ENCODE measurements around the gene LRP8. TPM values are rescaled to one million over a fixed set of nuclear protein-coding genes. Genes with fewer than 3 reads are reported as not detected.

The LRP8 gene
- total RNA-seq, 1 experiment from 2014 or later = 28.6 TPM

GRCh38 chr1:53286955-53287354, 40.9 kb downstream of the LRP8 start:
- in situ Hi-C loops (cut with HindIII; ENCODE audit: low pct_unique_long_range_greater_than_20kb, low sequenced_read_pairs) (no loop called here), intact Hi-C loops (cut with micrococcal nuclease; ENCODE audit: unreplicated experiment) (no loop called here)
- Histone ChIP-seq H3K9me3 (ENCODE audit: control insufficient read depth, insufficient read depth, low read depth, low read length) (no peaks in the 10 kb centered on the region), H3K27ac (ENCODE audit: low read length) (no peak overlapping the region), H3K36me3 (ENCODE audit: control insufficient read depth, insufficient read depth, low read length) (no peaks in the 10 kb centered on the region), H3K4me1 (ENCODE audit: control insufficient read depth, insufficient read depth, low read length) (no peaks in the 10 kb centered on the region), H3K27me3 (ENCODE audit: control insufficient read depth, insufficient read depth, low read length) (no peaks in the 10 kb centered on the region), H3K4me3 (ENCODE audit: low read depth in 2 of 2, low read length in 2 of 2) (no peak overlapping the region)
- ChIA-PET CTCF (no interaction called here), POLR2A (interaction anchor here (0.6 kb wide), 1 partner anchor 63 kb away, joined by 3 read pairs; no protein-coding TSS in a partner anchor)
- no TSS peak for BruUV-seq (replicated peaks)
- ATAC-seq = no peak
- TF ChIP-seq, protein P1, sequence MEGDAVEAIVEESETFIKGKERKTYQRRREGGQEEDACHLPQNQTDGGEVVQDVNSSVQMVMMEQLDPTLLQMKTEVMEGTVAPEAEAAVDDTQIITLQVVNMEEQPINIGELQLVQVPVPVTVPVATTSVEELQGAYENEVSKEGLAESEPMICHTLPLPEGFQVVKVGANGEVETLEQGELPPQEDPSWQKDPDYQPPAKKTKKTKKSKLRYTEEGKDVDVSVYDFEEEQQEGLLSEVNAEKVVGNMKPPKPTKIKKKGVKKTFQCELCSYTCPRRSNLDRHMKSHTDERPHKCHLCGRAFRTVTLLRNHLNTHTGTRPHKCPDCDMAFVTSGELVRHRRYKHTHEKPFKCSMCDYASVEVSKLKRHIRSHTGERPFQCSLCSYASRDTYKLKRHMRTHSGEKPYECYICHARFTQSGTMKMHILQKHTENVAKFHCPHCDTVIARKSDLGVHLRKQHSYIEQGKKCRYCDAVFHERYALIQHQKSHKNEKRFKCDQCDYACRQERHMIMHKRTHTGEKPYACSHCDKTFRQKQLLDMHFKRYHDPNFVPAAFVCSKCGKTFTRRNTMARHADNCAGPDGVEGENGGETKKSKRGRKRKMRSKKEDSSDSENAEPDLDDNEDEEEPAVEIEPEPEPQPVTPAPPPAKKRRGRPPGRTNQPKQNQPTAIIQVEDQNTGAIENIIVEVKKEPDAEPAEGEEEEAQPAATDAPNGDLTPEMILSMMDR (IDR thresholded peaks at IDR 0.05) = no peak
- TF ChIP-seq POLR2AphosphoS5 (IDR thresholded peaks at IDR 0.05; ENCODE audit: low read depth, low read length) (no peak), SIN3A (IDR thresholded peaks at IDR 0.05; ENCODE audit: borderline replicate concordance, insufficient read depth, low read depth, low read length) (no peak), TCF7L2 (IDR thresholded peaks at IDR 0.05; ENCODE audit: low read depth, low read length) (no peak)
- TF ChIP-seq, protein P2, sequence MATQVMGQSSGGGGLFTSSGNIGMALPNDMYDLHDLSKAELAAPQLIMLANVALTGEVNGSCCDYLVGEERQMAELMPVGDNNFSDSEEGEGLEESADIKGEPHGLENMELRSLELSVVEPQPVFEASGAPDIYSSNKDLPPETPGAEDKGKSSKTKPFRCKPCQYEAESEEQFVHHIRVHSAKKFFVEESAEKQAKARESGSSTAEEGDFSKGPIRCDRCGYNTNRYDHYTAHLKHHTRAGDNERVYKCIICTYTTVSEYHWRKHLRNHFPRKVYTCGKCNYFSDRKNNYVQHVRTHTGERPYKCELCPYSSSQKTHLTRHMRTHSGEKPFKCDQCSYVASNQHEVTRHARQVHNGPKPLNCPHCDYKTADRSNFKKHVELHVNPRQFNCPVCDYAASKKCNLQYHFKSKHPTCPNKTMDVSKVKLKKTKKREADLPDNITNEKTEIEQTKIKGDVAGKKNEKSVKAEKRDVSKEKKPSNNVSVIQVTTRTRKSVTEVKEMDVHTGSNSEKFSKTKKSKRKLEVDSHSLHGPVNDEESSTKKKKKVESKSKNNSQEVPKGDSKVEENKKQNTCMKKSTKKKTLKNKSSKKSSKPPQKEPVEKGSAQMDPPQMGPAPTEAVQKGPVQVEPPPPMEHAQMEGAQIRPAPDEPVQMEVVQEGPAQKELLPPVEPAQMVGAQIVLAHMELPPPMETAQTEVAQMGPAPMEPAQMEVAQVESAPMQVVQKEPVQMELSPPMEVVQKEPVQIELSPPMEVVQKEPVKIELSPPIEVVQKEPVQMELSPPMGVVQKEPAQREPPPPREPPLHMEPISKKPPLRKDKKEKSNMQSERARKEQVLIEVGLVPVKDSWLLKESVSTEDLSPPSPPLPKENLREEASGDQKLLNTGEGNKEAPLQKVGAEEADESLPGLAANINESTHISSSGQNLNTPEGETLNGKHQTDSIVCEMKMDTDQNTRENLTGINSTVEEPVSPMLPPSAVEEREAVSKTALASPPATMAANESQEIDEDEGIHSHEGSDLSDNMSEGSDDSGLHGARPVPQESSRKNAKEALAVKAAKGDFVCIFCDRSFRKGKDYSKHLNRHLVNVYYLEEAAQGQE (IDR thresholded peaks at IDR 0.05; ENCODE audit: insufficient read depth in 1 of 2, low read depth in 2 of 2, low read length in 1 of 2) = no peak
- no peak for DNase-seq (ENCODE audit: low read depth, low spot score)

DNA sequence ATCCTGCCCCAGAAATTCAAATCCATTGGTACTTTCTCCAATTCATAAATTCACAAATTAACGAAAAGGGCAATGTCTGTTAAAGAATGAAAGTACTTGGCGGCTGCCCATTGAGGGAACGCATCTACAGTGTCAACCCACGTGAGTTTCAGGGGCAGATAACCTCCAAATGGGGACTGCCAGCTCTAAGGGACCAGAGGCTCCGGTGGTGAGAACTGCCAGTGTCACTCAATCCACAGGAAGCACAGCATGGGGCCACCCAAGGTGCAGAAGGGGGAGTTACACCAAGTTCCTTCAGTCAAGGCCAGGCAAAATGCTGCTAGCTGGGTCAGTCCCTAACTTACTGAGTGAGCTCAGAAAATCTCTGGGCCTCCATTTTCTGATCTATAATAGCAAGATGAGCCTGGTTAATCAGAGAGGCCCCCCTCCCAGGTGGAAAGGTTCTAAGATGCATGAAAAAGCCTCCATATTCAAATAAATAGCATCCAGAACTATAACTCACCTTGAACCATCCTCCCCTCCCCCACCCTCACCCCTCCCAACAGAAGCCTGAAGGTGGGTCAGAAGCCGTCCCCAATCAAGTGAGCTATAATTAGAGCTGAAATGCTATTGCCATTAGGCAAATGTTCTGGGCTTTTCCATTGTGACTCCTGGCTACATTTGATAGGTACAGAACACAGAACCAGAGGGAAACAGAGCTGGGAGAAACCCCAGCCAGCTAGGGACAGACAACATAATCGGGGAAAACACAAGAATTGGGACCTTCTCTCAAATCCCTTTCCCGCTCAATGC, 41.7 kb downstream of the LRP8 start:
- TF ChIP-seq TCF7L2 (IDR thresholded peaks at IDR 0.05; ENCODE audit: low read depth, low read length) = no peak
- no peak for TF ChIP-seq POLR2AphosphoS5 (IDR thresholded peaks at IDR 0.05; ENCODE audit: low read depth, low read length)
- no peak for TF ChIP-seq SIN3A (IDR thresholded peaks at IDR 0.05; ENCODE audit: borderline replicate concordance, insufficient read depth, low read depth, low read length)
- TF ChIP-seq, protein P1 (IDR thresholded peaks at IDR 0.05) = no peak
- TF ChIP-seq, protein P2 (IDR thresholded peaks at IDR 0.05; ENCODE audit: insufficient read depth in 1 of 2, low read depth in 2 of 2, low read length in 1 of 2) = no peak
- Histone ChIP-seq H3K27ac (ENCODE audit: low read length) (no peak overlapping the region), H3K9me3 (ENCODE audit: control insufficient read depth, insufficient read depth, low read depth, low read length) (no peaks in the 10 kb centered on the region), H3K4me1 (ENCODE audit: control insufficient read depth, insufficient read depth, low read length) (no peaks in the 10 kb centered on the region), H3K36me3 (ENCODE audit: control insufficient read depth, insufficient read depth, low read length) (no peaks in the 10 kb centered on the region), H3K27me3 (ENCODE audit: control insufficient read depth, insufficient read depth, low read length) (no peaks in the 10 kb centered on the region), H3K4me3 (ENCODE audit: low read depth in 2 of 2, low read length in 2 of 2) (no peak overlapping the region)
- no TSS peak for BruUV-seq (replicated peaks)
- intact Hi-C loops (cut with micrococcal nuclease; ENCODE audit: unreplicated experiment) = no loop called here
- DNase-seq (ENCODE audit: low read depth, low spot score) (no peak), ATAC-seq (no peak)
- in situ Hi-C loops (cut with HindIII; ENCODE audit: low pct_unique_long_range_greater_than_20kb, low sequenced_read_pairs) = no loop called here
- POLR2A ChIA-PET = no interaction called here
- CTCF ChIA-PET = no interaction called here
